ENCODE results near the gene GMPR. TPM values are rescaled to one million over a fixed set of nuclear protein-coding genes. Genes with fewer than 3 reads are reported as not detected.
"Not testable (repeated sequence)": the region's sequence is repeated elsewhere in the genome, so short reads cannot be mapped to it uniquely, and the experiment has no call there.

GMPR gene
- total RNA-seq, 1 experiment from 2014 or later, result 2.0 TPM

- H3K9me3 ChIP-seq (ENCODE audit: insufficient read depth, low read depth), result no peaks in the 10 kb centered on the region
- DNase-seq, result no peak
- BruUV-seq (replicated peaks), result no TSS peak
- no peaks in the 10 kb centered on the region for H3K79me2 ChIP-seq (ENCODE audit: low read depth)
- no peak overlapping the region for H3K4me2 ChIP-seq
- no peaks in the 10 kb centered on the region for H3K36me3 ChIP-seq (ENCODE audit: low read depth)
- intact Hi-C loops (cut with micrococcal nuclease; ENCODE audit: unreplicated experiment), result no loop called here
- no peak overlapping the region for H3K27ac ChIP-seq
- H2AFZ ChIP-seq, result no peak overlapping the region
- H3F3A ChIP-seq (ENCODE audit: insufficient read depth, low read depth), result no peaks in the 10 kb centered on the region
- no peak overlapping the region for H3K4me3 ChIP-seq
- no peaks in the 10 kb centered on the region for H4K20me1 ChIP-seq (ENCODE audit: insufficient read depth)
- TF ChIP-seq CTCF (conservative IDR thresholded peaks at IDR 0.05) (no peak), EZH2 (IDR thresholded peaks at IDR 0.05; ENCODE audit: low read depth) (no peak)
- H3K27me3 ChIP-seq (ENCODE audit: insufficient read depth, low read depth), result peaks cover 17% of the 10 kb centered on the region
- no peaks in the 10 kb centered on the region for H3K9me2 ChIP-seq (ENCODE audit: insufficient read depth)
- H3K4me1 ChIP-seq (replicated peaks; ENCODE audit: insufficient read depth), result no peaks in the 10 kb centered on the region
- CTCF ChIA-PET, result interaction anchor here (0.6 kb wide), 1 partner anchor 1251 kb away, joined by 4 read pairs; no protein-coding TSS in a partner anchor
- POLR2A ChIA-PET (ENCODE audit: unreplicated experiment), result no interaction called here
Measured at GRCh38 chr6:16257999-16258708, 19.8 kb downstream of the GMPR start.

- Histone ChIP-seq H3K36me3 (ENCODE audit: low read depth) (no peaks in the 10 kb centered on the region), H3K27me3 (ENCODE audit: insufficient read depth, low read depth) (peaks cover 22% of the 10 kb centered on the region), H3F3A (ENCODE audit: insufficient read depth, low read depth) (no peaks in the 10 kb centered on the region), H3K9me3 (ENCODE audit: insufficient read depth, low read depth) (no peaks in the 10 kb centered on the region), H3K9me2 (ENCODE audit: insufficient read depth) (no peaks in the 10 kb centered on the region), H4K20me1 (ENCODE audit: insufficient read depth) (no peaks in the 10 kb centered on the region), H3K4me3 (no peak overlapping the region), H3K4me2 (no peak overlapping the region), H2AFZ (no peak overlapping the region), H3K4me1 (replicated peaks; ENCODE audit: insufficient read depth) (no peaks in the 10 kb centered on the region), H3K27ac (no peak overlapping the region), H3K79me2 (ENCODE audit: low read depth) (no peaks in the 10 kb centered on the region)
- TF ChIP-seq CTCF (conservative IDR thresholded peaks at IDR 0.05) (no peak), EZH2 (IDR thresholded peaks at IDR 0.05; ENCODE audit: low read depth) (no peak)
- ChIA-PET POLR2A (ENCODE audit: unreplicated experiment) (no interaction called here), CTCF (interaction anchor here (0.6 kb wide), 1 partner anchor 1252 kb away, joined by 4 read pairs; no protein-coding TSS in a partner anchor)
- no TSS peak for BruUV-seq (replicated peaks)
- no peak for DNase-seq
- intact Hi-C loops (cut with micrococcal nuclease; ENCODE audit: unreplicated experiment), result no loop called here
Measured at GRCh38 chr6:16258709-16259075, 20.3 kb downstream of the GMPR start.

- H3K4me1 ChIP-seq (replicated peaks; ENCODE audit: insufficient read depth); H2AFZ ChIP-seq; H3K27ac ChIP-seq; H3K4me3 ChIP-seq; H3K79me2 ChIP-seq (ENCODE audit: low read depth); POLR2A ChIA-PET (ENCODE audit: unreplicated experiment); H4K20me1 ChIP-seq (ENCODE audit: insufficient read depth); CTCF ChIA-PET; H3F3A ChIP-seq (ENCODE audit: insufficient read depth, low read depth); H3K9me3 ChIP-seq (ENCODE audit: insufficient read depth, low read depth); DNase-seq; intact Hi-C loops (cut with micrococcal nuclease; ENCODE audit: unreplicated experiment); H3K9me2 ChIP-seq (ENCODE audit: insufficient read depth); H3K36me3 ChIP-seq (ENCODE audit: low read depth); H3K4me2 ChIP-seq; BruUV-seq (replicated peaks): not testable (repeated sequence)
- peaks cover 27% of the 10 kb centered on the region for H3K27me3 ChIP-seq (ENCODE audit: insufficient read depth, low read depth)
Measured at GRCh38 chr6:16259604-16260003, 21.2 kb downstream of the GMPR start.

- intact Hi-C loops (cut with micrococcal nuclease; ENCODE audit: unreplicated experiment); BruUV-seq (replicated peaks); H3K9me2 ChIP-seq (ENCODE audit: insufficient read depth); H3F3A ChIP-seq (ENCODE audit: insufficient read depth, low read depth); H3K36me3 ChIP-seq (ENCODE audit: low read depth); H3K79me2 ChIP-seq (ENCODE audit: low read depth); DNase-seq; H3K4me1 ChIP-seq (replicated peaks; ENCODE audit: insufficient read depth); H4K20me1 ChIP-seq (ENCODE audit: insufficient read depth); H3K4me2 ChIP-seq; H3K27ac ChIP-seq; CTCF ChIA-PET; H3K4me3 ChIP-seq; H3K9me3 ChIP-seq (ENCODE audit: insufficient read depth, low read depth); POLR2A ChIA-PET (ENCODE audit: unreplicated experiment); H2AFZ ChIP-seq: not testable (repeated sequence)
- peaks cover 37% of the 10 kb centered on the region for H3K27me3 ChIP-seq (ENCODE audit: insufficient read depth, low read depth)
Measured at GRCh38 chr6:16260602-16261001, 22.2 kb downstream of the GMPR start.

- H3K79me2 ChIP-seq (ENCODE audit: low read depth); CTCF ChIA-PET; POLR2A ChIA-PET (ENCODE audit: unreplicated experiment); intact Hi-C loops (cut with micrococcal nuclease; ENCODE audit: unreplicated experiment); H3K36me3 ChIP-seq (ENCODE audit: low read depth); H3K4me2 ChIP-seq; H2AFZ ChIP-seq; BruUV-seq (replicated peaks); H3F3A ChIP-seq (ENCODE audit: insufficient read depth, low read depth); H3K9me2 ChIP-seq (ENCODE audit: insufficient read depth); H3K4me3 ChIP-seq; H3K9me3 ChIP-seq (ENCODE audit: insufficient read depth, low read depth); DNase-seq; H4K20me1 ChIP-seq (ENCODE audit: insufficient read depth); H3K4me1 ChIP-seq (replicated peaks; ENCODE audit: insufficient read depth); H3K27ac ChIP-seq: not testable (repeated sequence)
- peaks cover 42% of the 10 kb centered on the region for H3K27me3 ChIP-seq (ENCODE audit: insufficient read depth, low read depth)
Measured at GRCh38 chr6:16262773-16263172, 24.4 kb downstream of the GMPR start.

GRCh38 chr6:16263464-16264099 lies 25.2 kb downstream of the GMPR start:
- not testable (repeated sequence) for H3K9me2 ChIP-seq (ENCODE audit: insufficient read depth)

More at GRCh38 chr6:16263464-16264099, 25.2 kb downstream of the GMPR start:
- H3K4me1 ChIP-seq (replicated peaks; ENCODE audit: insufficient read depth); POLR2A ChIA-PET (ENCODE audit: unreplicated experiment); H3K4me3 ChIP-seq; H3F3A ChIP-seq (ENCODE audit: insufficient read depth, low read depth); H4K20me1 ChIP-seq (ENCODE audit: insufficient read depth); H3K9me3 ChIP-seq (ENCODE audit: insufficient read depth, low read depth); H3K36me3 ChIP-seq (ENCODE audit: low read depth); H3K27ac ChIP-seq; DNase-seq; H3K79me2 ChIP-seq (ENCODE audit: low read depth); intact Hi-C loops (cut with micrococcal nuclease; ENCODE audit: unreplicated experiment); H2AFZ ChIP-seq; CTCF ChIA-PET; H3K4me2 ChIP-seq; BruUV-seq (replicated peaks): not testable (repeated sequence)
- H3K27me3 ChIP-seq (ENCODE audit: insufficient read depth, low read depth), result peaks cover 35% of the 10 kb centered on the region

Measured in PC-9 (cell line).